OCI-LY1 (cell line): ENCODE data around the gene DGKB.

ENCODE experiments used
- H2AFZ ChIP-seq: fragments of 200-600 bp; sonication (generic), shearing (Covaris generic); 2 replicates; pipeline ENCODE4 v1.6.0; 2014; ENCODE audit warnings: antibody characterized with exemption, mild to moderate bottlenecking, low read length
- H3F3A ChIP-seq: fragments of 200-600 bp; sonication (generic), shearing (Covaris generic); 2 replicates; pipeline ENCODE4 v1.6.0; 2014; ENCODE audit warnings: mild to moderate bottlenecking, antibody characterized with exemption, low read length, moderate library complexity; ENCODE audit not compliant: insufficient read depth
- H3K27ac ChIP-seq: fragments of 200-600 bp; sonication (generic); 2 replicates; pipeline ENCODE4 v1.5.1; 2014; ENCODE audit warnings: low read length, mixed run types, mild to moderate bottlenecking, low read depth; ENCODE audit not compliant: poor library complexity, severe bottlenecking
- H3K27me3 ChIP-seq: fragments of 200-600 bp; sonication (generic); 2 replicates; pipeline ENCODE4 v1.6.0; 2014; ENCODE audit warnings: antibody characterized with exemption, mild to moderate bottlenecking, low read length, moderate library complexity; ENCODE audit not compliant: insufficient read depth
- H3K36me3 ChIP-seq: fragments of 200-600 bp; sonication (generic); 2 replicates; pipeline ENCODE4 v1.6.1; 2014; ENCODE audit warnings: mild to moderate bottlenecking, antibody characterized with exemption, low read length, moderate library complexity, mixed read lengths; ENCODE audit not compliant: insufficient read depth
- H3K4me1 ChIP-seq: fragments of 200-600 bp; sonication (generic); 2 replicates; pipeline ENCODE4 v1.5.1; 2014; ENCODE audit warnings: mild to moderate bottlenecking, low read length, moderate library complexity; ENCODE audit not compliant: insufficient read depth, severe bottlenecking
- H3K4me2 ChIP-seq: fragments of 200-600 bp; sonication (generic), shearing (Covaris generic); 2 replicates; pipeline ENCODE4 v1.6.1; 2014; ENCODE audit warnings: low read length
- H3K4me3 ChIP-seq: fragments of 200-600 bp; sonication (generic); 2 replicates; pipeline ENCODE4 v1.5.1; 2014; ENCODE audit warnings: low read length, low read depth, mild to moderate bottlenecking, mixed read lengths; ENCODE audit not compliant: poor library complexity, severe bottlenecking
- H3K79me2 ChIP-seq: fragments of 200-600 bp; shearing (Covaris generic); 2 replicates; pipeline ENCODE4 v1.6.1; 2016; ENCODE audit warnings: mixed run types, low read length, mixed read lengths; ENCODE audit not compliant: insufficient read depth
- H3K9ac ChIP-seq: fragments of 200-600 bp; sonication (generic), shearing (Covaris generic); 2 replicates; pipeline ENCODE4 v1.6.1; 2014; ENCODE audit warnings: mild to moderate bottlenecking, low read length, mixed read lengths
- H3K9me2 ChIP-seq: fragments of 200-600 bp; sonication (generic), shearing (Covaris generic); 2 replicates; pipeline ENCODE4 v1.6.1; 2014; ENCODE audit warnings: low read depth, mild to moderate bottlenecking, low read length, mixed read lengths
- H3K9me3 ChIP-seq: fragments of 200-600 bp; shearing (Covaris generic); 2 replicates; pipeline ENCODE4 v1.6.1; 2014; ENCODE audit warnings: low read length, mixed read lengths
- H4K20me1 ChIP-seq: fragments of 200-600 bp; sonication (generic), shearing (Covaris generic); 2 replicates; pipeline ENCODE4 v1.6.0; 2016; ENCODE audit warnings: mild to moderate bottlenecking, low read length; ENCODE audit not compliant: insufficient read depth
- EZH2 ChIP-seq: fragments of 200-600 bp; sonication (generic), shearing (Covaris generic); IDR thresholded peaks from 2 replicates; pipeline ENCODE4 v1.8.0; 2017; ENCODE audit warnings: borderline replicate concordance, mixed run types, mild to moderate bottlenecking, antibody characterized with exemption, low read length, moderate library complexity, mixed read lengths
- TF ChIP-seq, protein P1 (sequence below): fragments of 200-600 bp; sonication (generic), shearing (Covaris generic); IDR thresholded peaks from 2 replicates; pipeline ENCODE4 v1.5.1; 2017; ENCODE audit warnings: mild to moderate bottlenecking, antibody characterized with exemption, low read length, moderate library complexity, mixed read lengths

Gene DGKB

DNA sequence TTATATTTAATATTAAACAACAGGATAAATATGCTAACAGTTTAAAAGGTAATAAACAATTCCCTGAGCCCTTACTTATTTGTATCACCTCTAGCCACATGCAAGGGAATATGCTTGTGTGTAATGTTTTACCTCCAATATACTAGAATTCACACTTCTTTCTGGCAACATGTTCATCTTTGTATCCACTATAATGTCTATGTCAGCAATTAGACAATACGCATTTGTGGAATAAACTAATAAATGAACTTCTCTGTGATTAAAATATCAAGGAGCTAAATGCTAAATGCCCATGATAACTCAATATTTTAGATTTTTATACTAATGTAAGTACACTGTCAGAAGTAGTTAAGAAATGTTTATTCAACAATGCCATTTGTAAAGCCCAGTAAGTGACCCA lies 350.5 kb downstream of the DGKB start:
- Histone ChIP-seq H3K27me3 (no peaks in the 10 kb centered on the region), H4K20me1 (no peaks in the 10 kb centered on the region), H3K79me2 (no peaks in the 10 kb centered on the region), H3K4me3 (no peak overlapping the region), H3F3A (no peaks in the 10 kb centered on the region), H2AFZ (no peak overlapping the region), H3K36me3 (no peaks in the 10 kb centered on the region), H3K4me2 (no peak overlapping the region), H3K9me2 (no peaks in the 10 kb centered on the region), H3K4me1 (no peaks in the 10 kb centered on the region), H3K27ac (no peak overlapping the region), H3K9me3 (no peaks in the 10 kb centered on the region), H3K9ac (no peak overlapping the region)
- TF ChIP-seq, protein P1, sequence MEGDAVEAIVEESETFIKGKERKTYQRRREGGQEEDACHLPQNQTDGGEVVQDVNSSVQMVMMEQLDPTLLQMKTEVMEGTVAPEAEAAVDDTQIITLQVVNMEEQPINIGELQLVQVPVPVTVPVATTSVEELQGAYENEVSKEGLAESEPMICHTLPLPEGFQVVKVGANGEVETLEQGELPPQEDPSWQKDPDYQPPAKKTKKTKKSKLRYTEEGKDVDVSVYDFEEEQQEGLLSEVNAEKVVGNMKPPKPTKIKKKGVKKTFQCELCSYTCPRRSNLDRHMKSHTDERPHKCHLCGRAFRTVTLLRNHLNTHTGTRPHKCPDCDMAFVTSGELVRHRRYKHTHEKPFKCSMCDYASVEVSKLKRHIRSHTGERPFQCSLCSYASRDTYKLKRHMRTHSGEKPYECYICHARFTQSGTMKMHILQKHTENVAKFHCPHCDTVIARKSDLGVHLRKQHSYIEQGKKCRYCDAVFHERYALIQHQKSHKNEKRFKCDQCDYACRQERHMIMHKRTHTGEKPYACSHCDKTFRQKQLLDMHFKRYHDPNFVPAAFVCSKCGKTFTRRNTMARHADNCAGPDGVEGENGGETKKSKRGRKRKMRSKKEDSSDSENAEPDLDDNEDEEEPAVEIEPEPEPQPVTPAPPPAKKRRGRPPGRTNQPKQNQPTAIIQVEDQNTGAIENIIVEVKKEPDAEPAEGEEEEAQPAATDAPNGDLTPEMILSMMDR: no peak
- TF ChIP-seq EZH2: no peak

DNA sequence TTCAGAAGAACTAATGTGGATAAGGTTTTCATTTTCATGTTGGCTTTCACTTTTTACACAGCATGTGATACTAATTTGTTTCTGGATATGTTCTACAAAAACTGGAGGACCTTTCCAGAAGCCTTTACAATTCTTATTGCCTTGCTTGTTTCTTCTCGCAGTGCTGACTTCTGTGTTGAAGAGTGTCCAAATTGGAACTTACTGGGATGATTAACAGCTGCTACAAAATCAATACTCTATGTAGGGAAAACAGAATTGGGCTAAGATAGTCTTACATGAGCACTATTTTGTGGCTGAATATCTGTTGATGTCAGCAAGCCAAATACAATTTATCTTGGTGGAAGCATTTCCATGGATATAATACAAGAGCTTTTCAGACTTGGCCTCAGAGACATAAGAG lies 351.2 kb downstream of the DGKB start:
- Histone ChIP-seq H3K36me3 (no peaks in the 10 kb centered on the region), H4K20me1 (no peaks in the 10 kb centered on the region), H3K79me2 (no peaks in the 10 kb centered on the region), H3K27ac (no peak overlapping the region), H3K27me3 (no peaks in the 10 kb centered on the region), H3F3A (no peaks in the 10 kb centered on the region), H2AFZ (no peak overlapping the region), H3K4me2 (no peak overlapping the region), H3K4me1 (no peaks in the 10 kb centered on the region), H3K4me3 (no peak overlapping the region), H3K9ac (no peak overlapping the region), H3K9me2 (no peaks in the 10 kb centered on the region), H3K9me3 (no peaks in the 10 kb centered on the region)
- no peak for TF ChIP-seq EZH2
- TF ChIP-seq, protein P1: no peak

DNA sequence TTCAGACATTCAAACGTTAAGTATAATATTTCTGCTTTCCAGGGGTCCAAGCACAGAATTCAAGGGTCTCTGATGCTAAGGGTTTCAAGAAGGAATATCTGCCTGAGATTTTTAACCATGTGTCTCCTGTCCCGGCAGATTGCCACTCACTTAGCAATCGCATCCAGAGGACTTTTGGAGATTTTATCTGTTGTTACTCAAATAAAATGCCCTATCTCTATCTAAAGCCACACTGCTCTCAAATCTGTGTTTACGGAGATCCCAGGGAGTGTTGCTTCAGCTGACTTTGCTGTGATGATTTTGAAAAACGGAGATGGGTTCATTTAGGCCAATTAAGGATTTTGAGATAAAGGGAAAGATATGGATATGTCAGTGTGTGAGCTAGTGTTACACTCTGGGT lies 359.9 kb downstream of the DGKB start:
- no peak overlapping the region for H3K27ac ChIP-seq
- H3K79me2 ChIP-seq: no peaks in the 10 kb centered on the region
- H3K36me3 ChIP-seq: no peaks in the 10 kb centered on the region
- no peak for TF ChIP-seq EZH2
- TF ChIP-seq, protein P1: no peak
- no peak overlapping the region for H3K9ac ChIP-seq
- H3K9me2 ChIP-seq: no peaks in the 10 kb centered on the region
- no peak overlapping the region for H3K4me3 ChIP-seq
- no peaks in the 10 kb centered on the region for H3K27me3 ChIP-seq
- no peak overlapping the region for H2AFZ ChIP-seq
- H4K20me1 ChIP-seq: no peaks in the 10 kb centered on the region
- H3K4me1 ChIP-seq: no peaks in the 10 kb centered on the region
- H3K9me3 ChIP-seq: no peaks in the 10 kb centered on the region
- H3F3A ChIP-seq: no peaks in the 10 kb centered on the region
- no peak overlapping the region for H3K4me2 ChIP-seq
